Fibroblast of mammary gland (primary cell): ENCODE results near the gene IRF8.
"Not testable (repeated sequence)": the region's sequence is repeated elsewhere in the genome, so short reads cannot be mapped to it uniquely, and the experiment has no call there.

ENCODE experiments used
- DNase-seq: peaks from one replicate; pipeline ENCODE4 v3.0.0-alpha.2; 2010; ENCODE audit warnings: low read depth
- H3K4me3 ChIP-seq: 2 replicates; pipeline ENCODE4 v1.5.1; 2011; ENCODE audit warnings: low read depth, mild to moderate bottlenecking, low read length, moderate library complexity; ENCODE audit not compliant: control insufficient read depth
- TF ChIP-seq, protein P1 (sequence below): conservative IDR thresholded peaks from 2 replicates; pipeline ENCODE4 v1.5.1; 2011; ENCODE audit warnings: low read depth, low read length, inconsistent platforms; ENCODE audit not compliant: control insufficient read depth, insufficient read depth

IRF8 gene

DNA sequence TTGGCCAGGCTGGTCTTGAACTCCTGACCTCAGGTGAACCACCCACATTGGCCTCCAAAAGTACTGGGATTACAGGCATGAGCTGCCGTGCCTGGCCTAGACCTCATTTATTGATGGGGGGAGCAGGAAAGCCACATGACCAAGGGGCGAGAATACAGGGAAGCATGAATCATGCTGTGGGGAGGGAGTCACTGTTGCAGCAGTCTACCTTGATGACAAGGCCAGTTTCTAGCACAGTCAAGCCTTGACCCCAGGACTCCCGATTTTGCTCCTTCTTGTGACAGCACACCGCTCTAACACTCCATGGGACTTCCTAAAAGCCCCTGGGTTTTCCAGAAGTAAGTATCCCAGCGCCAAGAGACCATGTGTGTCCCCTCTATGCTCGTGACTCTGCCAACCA lies 42.9 kb upstream of the IRF8 start:
- H3K4me3 ChIP-seq: no peak overlapping the region
- DNase-seq: no peak
- TF ChIP-seq, protein P1, sequence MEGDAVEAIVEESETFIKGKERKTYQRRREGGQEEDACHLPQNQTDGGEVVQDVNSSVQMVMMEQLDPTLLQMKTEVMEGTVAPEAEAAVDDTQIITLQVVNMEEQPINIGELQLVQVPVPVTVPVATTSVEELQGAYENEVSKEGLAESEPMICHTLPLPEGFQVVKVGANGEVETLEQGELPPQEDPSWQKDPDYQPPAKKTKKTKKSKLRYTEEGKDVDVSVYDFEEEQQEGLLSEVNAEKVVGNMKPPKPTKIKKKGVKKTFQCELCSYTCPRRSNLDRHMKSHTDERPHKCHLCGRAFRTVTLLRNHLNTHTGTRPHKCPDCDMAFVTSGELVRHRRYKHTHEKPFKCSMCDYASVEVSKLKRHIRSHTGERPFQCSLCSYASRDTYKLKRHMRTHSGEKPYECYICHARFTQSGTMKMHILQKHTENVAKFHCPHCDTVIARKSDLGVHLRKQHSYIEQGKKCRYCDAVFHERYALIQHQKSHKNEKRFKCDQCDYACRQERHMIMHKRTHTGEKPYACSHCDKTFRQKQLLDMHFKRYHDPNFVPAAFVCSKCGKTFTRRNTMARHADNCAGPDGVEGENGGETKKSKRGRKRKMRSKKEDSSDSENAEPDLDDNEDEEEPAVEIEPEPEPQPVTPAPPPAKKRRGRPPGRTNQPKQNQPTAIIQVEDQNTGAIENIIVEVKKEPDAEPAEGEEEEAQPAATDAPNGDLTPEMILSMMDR: no peak

GRCh38 chr16:85856585-85856984 lies 42.4 kb upstream of the IRF8 start:
- DNase-seq: no peak
- TF ChIP-seq, protein P1: no peak
- no peak overlapping the region for H3K4me3 ChIP-seq

DNA sequence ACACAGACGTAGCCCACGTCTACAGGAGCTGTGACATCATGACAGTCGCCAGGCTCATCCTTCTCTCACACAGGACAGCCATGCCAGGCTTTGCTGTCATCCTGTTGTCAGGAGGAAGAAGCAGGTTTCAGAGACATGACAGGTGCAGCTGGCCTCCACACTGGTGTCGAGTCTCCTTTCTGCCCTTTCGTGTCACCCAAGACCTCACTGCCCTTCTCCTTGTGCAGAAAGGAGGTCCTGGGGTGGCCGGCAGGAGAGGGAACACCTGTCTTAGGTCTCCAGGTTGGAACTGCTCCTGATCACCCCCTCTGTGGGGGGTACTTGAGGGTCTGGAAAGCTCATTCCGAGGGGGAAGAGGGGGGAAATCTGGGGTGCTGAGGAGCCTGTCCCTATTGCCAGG lies 41.6 kb upstream of the IRF8 start:
- DNase-seq: no peak
- TF ChIP-seq, protein P1: no peak
- H3K4me3 ChIP-seq: no peak overlapping the region

GRCh38 chr16:85858571-85858970 lies 40.4 kb upstream of the IRF8 start:
- not testable (repeated sequence) for H3K4me3 ChIP-seq, DNase-seq

- TF ChIP-seq, protein P1: no peak
- no peak overlapping the region for H3K4me3 ChIP-seq
- DNase-seq: no peak
These were observed 39.8 kb upstream of the IRF8 start for GRCh38 chr16:85858984-85859817.

DNA sequence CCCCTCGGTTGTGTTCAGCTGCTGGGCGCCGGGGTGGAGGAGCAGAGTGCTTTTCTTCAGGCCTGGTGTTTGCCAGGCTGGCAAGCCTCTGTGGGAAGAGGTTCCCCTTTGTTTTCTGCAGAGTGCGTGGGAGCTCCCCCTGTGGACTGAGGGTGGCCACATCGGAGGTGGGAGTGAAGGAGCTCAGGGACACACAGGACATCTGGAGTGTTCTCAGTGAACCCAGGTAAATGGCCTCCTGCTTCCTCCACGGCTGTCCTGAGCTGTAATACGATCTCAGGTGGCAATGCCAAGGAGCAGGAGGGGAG lies 39.2 kb upstream of the IRF8 start:
- DNase-seq: no peak
- TF ChIP-seq, protein P1: no peak
- H3K4me3 ChIP-seq: no peak overlapping the region

GRCh38 chr16:85860413-85861094 lies 38.4 kb upstream of the IRF8 start:
- no peak overlapping the region for H3K4me3 ChIP-seq
- no peak for DNase-seq
- TF ChIP-seq, protein P1: no peak
